AG09309 (cell line): ENCODE data around the gene BIRC3.

Experiments used
- DNase-seq: peaks from one replicate; pipeline ENCODE4 v3.0.0-alpha.2; 2010; ENCODE audit warnings: low read depth
- H3K4me3 ChIP-seq: 2 replicates; pipeline ENCODE4 v1.5.1; 2011; ENCODE audit warnings: mild to moderate bottlenecking, low read depth, low read length, moderate library complexity; ENCODE audit not compliant: control insufficient read depth
- CTCF ChIP-seq: IDR thresholded peaks from 2 replicates; pipeline ENCODE4 v1.5.1; 2011; ENCODE audit warnings: mild to moderate bottlenecking, low read depth, low read length, inconsistent platforms; ENCODE audit not compliant: insufficient read depth, control insufficient read depth; ENCODE audit errors: missing control alignments

Gene BIRC3

GRCh38 chr11:102375720-102376399 is 58.6 kb downstream of the BIRC3 start:
- TF ChIP-seq CTCF: no peak
- DNase-seq: no peak
- no peak overlapping the region for H3K4me3 ChIP-seq

- TF ChIP-seq CTCF: no peak
- H3K4me3 ChIP-seq: no peak overlapping the region
- no peak for DNase-seq
Observed at GRCh38 chr11:102377891-102378290, 60.6 kb downstream of the BIRC3 start.

- H3K4me3 ChIP-seq: no peak overlapping the region
- no peak for TF ChIP-seq CTCF
- DNase-seq: no peak
Observed at GRCh38 chr11:102378818-102379217, 61.5 kb downstream of the BIRC3 start.

- H3K4me3 ChIP-seq: no peak overlapping the region
- no peak for TF ChIP-seq CTCF
- no peak for DNase-seq
Observed at GRCh38 chr11:102382384-102382783, 65.1 kb downstream of the BIRC3 start.

GRCh38 chr11:102383839-102384238 is 66.6 kb downstream of the BIRC3 start:
- H3K4me3 ChIP-seq: no peak overlapping the region
- TF ChIP-seq CTCF: no peak
- no peak for DNase-seq

- no peak for TF ChIP-seq CTCF
- H3K4me3 ChIP-seq: no peak overlapping the region
- DNase-seq: no peak
Observed at GRCh38 chr11:102384419-102385079, 67.3 kb downstream of the BIRC3 start.
